OCI-LY3 (cell line): Measurements from ENCODE around the gene SDHAF2.
"Not testable (repeated sequence)": the region's sequence is repeated elsewhere in the genome, so short reads cannot be mapped to it uniquely, and the experiment has no call there.

Source experiments
- H2AFZ ChIP-seq: fragments of 200-600, 300-600 bp; shearing (Covaris generic); 2 replicates; pipeline ENCODE4 v1.6.0; 2014; ENCODE audit warnings: antibody characterized with exemption, low read depth, low read length
- H3K27ac ChIP-seq: fragments of 200-600, 300-600 bp; sonication (generic); 2 replicates; pipeline ENCODE4 v1.5.1; 2014; ENCODE audit warnings: mild to moderate bottlenecking, low read length, moderate library complexity, mixed read lengths
- H3K27me3 ChIP-seq: fragments of 200-600, 300-600 bp; sonication (generic); 2 replicates; pipeline ENCODE4 v1.6.1; 2014; ENCODE audit warnings: low read depth, low read length, mixed read lengths
- H3K36me3 ChIP-seq: fragments of 200-600, 300-600 bp; sonication (generic); replicated peaks from 2 replicates; pipeline ENCODE3; 2014; ENCODE audit warnings: low read depth, low read length, mixed read lengths
- H3K4me1 ChIP-seq: fragments of 300-600, 200-600 bp; sonication (generic); 2 replicates; pipeline ENCODE4 v1.6.1; 2014; ENCODE audit warnings: low read length, mixed read lengths
- H3K4me2 ChIP-seq: fragments of 200-600, 300-600 bp; sonication (generic); 2 replicates; pipeline ENCODE4 v1.6.1; 2014; ENCODE audit warnings: low read length, mixed read lengths
- H3K4me3 ChIP-seq: fragments of 300-600, 200-600 bp; sonication (generic); 2 replicates; pipeline ENCODE4 v1.5.1; 2014; ENCODE audit warnings: antibody characterized with exemption, mild to moderate bottlenecking, low read length, moderate library complexity
- H3K79me2 ChIP-seq: fragments of 300-600, 200-600 bp; shearing (Covaris generic); 2 replicates; pipeline ENCODE4 v1.6.1; 2014; ENCODE audit warnings: mild to moderate bottlenecking, low read length, mixed read lengths
- H3K9ac ChIP-seq: fragments of 300-600, 200-600 bp; shearing (Covaris generic); 2 replicates; pipeline ENCODE4 v1.6.0; 2014; ENCODE audit warnings: mild to moderate bottlenecking, low read length, moderate library complexity
- H3K9me3 ChIP-seq: fragments of 200-600, 300-600 bp; shearing (Covaris generic); 2 replicates; pipeline ENCODE4 v1.6.1; 2014; ENCODE audit warnings: low read length, mixed read lengths; ENCODE audit not compliant: insufficient read depth
- H4K20me1 ChIP-seq: fragments of 200-600, 300-600 bp; sonication (generic); 2 replicates; pipeline ENCODE4 v1.6.1; 2016; ENCODE audit warnings: low read length, mixed read lengths; ENCODE audit not compliant: insufficient read depth
- CTCF ChIP-seq: fragments of 200-600, 300-600 bp; sonication (generic); IDR thresholded peaks from 2 replicates; pipeline ENCODE4 v1.5.1; 2014; ENCODE audit warnings: antibody characterized with exemption, low read length, low read depth
- EZH2phosphoT487 ChIP-seq: fragments of 200-600 bp; shearing (Covaris generic); IDR thresholded peaks from 2 replicates; pipeline ENCODE4 v1.6.1; 2018; ENCODE audit warnings: antibody characterized with exemption, mixed run types, low read depth

The SDHAF2 gene

GRCh38 chr11:61429691-61430582, at the start of gene SDHAF2, which contains the start of gene CPSF7:
TSS of gene SDHAF2 (plus strand) at chr11:61430124. CDS start at chr11:61430147, 23 bp downstream.
TSS of gene CPSF7 (minus strand) at chr11:61429975. CDS start at chr11:61429235, 740 bp downstream.
- Histone ChIP-seq H4K20me1 (0 out of 2 replicates have a peak, but pooled peaks cover 6% of the 10 kb centered on the region), H3K9me3 (no peaks in the 10 kb centered on the region), H3K27me3 (no peaks in the 10 kb centered on the region), H3K79me2 (peaks cover 94% of the 10 kb centered on the region), H3K4me3 (peak within 1 kb of the TSS; percentile 92), H3K9ac (peak within 1 kb of the TSS; percentile 89), H3K36me3 (peaks cover 43% of the 10 kb centered on the region), H3K27ac (peak within 1 kb of the TSS; percentile 84), H3K4me2 (peak within 1 kb of the TSS; percentile 90), H2AFZ (peak within 1 kb of the TSS; percentile 56; the same call in 1 of the 2 replicates), H3K4me1 (peaks cover 16% of the 10 kb centered on the region)
- no peak for TF ChIP-seq EZH2phosphoT487
- TF ChIP-seq CTCF, result no peak

DNA sequence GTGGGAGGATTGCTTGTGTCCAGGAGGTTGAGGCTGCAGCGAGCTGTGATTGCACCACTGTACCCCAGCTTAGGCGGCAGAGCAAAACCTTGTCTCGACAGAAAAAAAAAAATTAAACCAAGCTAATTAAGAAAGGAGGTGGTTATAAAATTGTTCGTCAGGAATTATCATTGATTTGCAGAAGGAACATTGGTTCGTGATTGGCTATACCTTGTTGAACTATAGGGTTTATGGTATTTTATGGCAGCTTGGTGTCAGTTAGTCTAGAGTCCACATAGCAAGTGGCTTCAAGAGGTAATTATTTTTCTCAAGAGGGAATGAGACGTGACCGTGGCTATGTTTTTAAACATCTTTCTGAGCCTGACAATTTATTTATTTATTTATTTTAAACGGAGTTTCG, 49.0 kb upstream of the SDHAF2 start:
- TF ChIP-seq CTCF (no peak), EZH2phosphoT487 (no peak)
- H3K9ac ChIP-seq, result no peak overlapping the region
- H2AFZ ChIP-seq, result no peak overlapping the region
- no peaks in the 10 kb centered on the region for H3K27me3 ChIP-seq
- no peaks in the 10 kb centered on the region for H4K20me1 ChIP-seq
- no peak overlapping the region for H3K4me2 ChIP-seq
- no peak overlapping the region for H3K4me3 ChIP-seq
- H3K4me1 ChIP-seq, result peaks cover 20% of the 10 kb centered on the region
- no peak overlapping the region for H3K27ac ChIP-seq
- peaks cover 5% of the 10 kb centered on the region for H3K36me3 ChIP-seq
- H3K79me2 ChIP-seq, result no peaks in the 10 kb centered on the region
- H3K9me3 ChIP-seq, result no peaks in the 10 kb centered on the region

DNA sequence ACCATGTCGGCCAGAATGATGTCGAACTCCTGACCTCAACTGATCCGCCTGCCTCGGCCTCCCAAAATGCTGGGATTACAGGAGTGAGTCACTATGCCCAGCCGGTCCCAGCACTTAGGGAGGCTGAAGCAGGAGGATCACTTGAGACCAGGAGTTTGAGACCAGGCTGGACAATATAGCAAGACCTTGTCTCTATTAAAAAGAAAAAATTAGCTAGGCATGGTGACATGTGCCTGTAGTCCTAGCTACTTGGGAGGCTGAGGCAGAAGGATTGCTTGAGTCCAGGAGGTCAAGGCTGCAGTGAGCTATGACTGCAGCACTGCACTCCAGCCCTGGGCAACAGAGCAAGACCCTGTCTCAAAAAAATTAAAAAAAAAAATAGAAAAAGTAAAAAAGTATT, 46.1 kb upstream of the SDHAF2 start:
- H3K79me2 ChIP-seq, H3K36me3 ChIP-seq: not testable (repeated sequence)

GRCh38 chr11:61384271-61385242, 45.4 kb upstream of the SDHAF2 start:
- no peak overlapping the region for H3K27ac ChIP-seq
- no peaks in the 10 kb centered on the region; the same call in 1 of the 2 replicates for H3K9me3 ChIP-seq
- H2AFZ ChIP-seq, result no peak overlapping the region
- H3K79me2 ChIP-seq, result no peaks in the 10 kb centered on the region
- no peak overlapping the region for H3K4me3 ChIP-seq
- no peak overlapping the region for H3K9ac ChIP-seq
- peaks cover 20% of the 10 kb centered on the region for H3K4me1 ChIP-seq
- no peaks in the 10 kb centered on the region for H3K36me3 ChIP-seq
- no peak overlapping the region for H3K4me2 ChIP-seq
- TF ChIP-seq EZH2phosphoT487 (no peak), CTCF (peak; percentile 44)
- no peaks in the 10 kb centered on the region for H4K20me1 ChIP-seq
- H3K27me3 ChIP-seq, result no peaks in the 10 kb centered on the region

More for the DNA sequence above, 46.1 kb upstream of the SDHAF2 start:
- H3K4me2 ChIP-seq, H3K9me3 ChIP-seq, H2AFZ ChIP-seq, H3K9ac ChIP-seq, H3K27ac ChIP-seq, H3K4me3 ChIP-seq, H3K27me3 ChIP-seq, H4K20me1 ChIP-seq: not testable (repeated sequence)
- H3K4me1 ChIP-seq, result peaks cover 20% of the 10 kb centered on the region
